Stimulated activated naive CD8-positive, alpha-beta T cell treated with anti-CD3 and anti-CD28 coated beads, Interleukin-15, Interleukin-2, amounts not matched to agents 100 U/mL and 50 U/mL, for 24 hours (primary cell): ENCODE data around the gene NKAIN2.
"Not testable (repeated sequence)": the region's sequence is repeated elsewhere in the genome, so short reads cannot be mapped to it uniquely, and the experiment has no call there.

ENCODE experiments used
- ATAC-seq: fragments of 150-1000 bp; cut with Tn5 transposase; one replicate; pipeline ENCODE4 v1.10.0; 2021
- DNase-seq: peaks from one replicate; pipeline ENCODE4 v3.0.0; 2021

The NKAIN2 gene

DNA sequence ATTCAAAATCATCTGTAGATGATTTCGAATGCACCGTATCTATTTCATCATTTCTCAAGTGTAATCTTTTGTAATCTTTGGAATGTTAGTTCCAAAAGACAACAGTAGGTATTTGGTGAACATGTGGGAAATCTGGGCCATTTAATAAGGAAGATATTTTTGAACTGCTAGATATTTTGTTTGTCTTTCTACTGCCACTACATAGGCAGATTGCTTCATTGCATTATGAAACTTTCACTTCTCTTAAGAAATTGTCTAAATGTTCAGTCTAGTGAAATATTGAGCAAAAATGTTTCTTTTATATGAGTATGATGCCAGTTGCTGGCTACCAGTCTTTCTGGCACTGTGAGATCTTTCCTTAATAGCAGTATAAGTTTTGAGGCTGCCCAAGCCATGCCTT, 630.8 kb downstream of the NKAIN2 start:
- ATAC-seq (no peak), DNase-seq (no peak)

DNA sequence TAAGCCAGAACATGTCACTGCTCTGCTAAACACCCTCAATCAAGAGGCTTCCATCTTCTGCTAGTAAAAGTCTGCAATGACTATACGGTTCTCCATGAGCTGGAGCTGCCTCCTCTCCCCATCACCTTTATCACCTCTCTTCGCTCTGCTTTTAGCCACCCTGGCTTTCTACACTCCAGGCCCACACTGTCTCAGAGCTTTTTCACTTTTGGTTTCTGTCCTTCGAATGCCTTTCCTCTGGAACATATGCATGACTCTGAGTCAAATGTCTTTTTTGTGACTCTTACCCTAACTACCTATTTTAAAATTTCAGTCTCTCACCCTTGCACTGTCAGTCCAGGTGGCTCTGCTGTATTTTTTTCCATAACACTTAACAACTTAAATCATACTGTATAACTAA, 633.1 kb downstream of the NKAIN2 start:
- ATAC-seq, result no peak
- no peak for DNase-seq

DNA sequence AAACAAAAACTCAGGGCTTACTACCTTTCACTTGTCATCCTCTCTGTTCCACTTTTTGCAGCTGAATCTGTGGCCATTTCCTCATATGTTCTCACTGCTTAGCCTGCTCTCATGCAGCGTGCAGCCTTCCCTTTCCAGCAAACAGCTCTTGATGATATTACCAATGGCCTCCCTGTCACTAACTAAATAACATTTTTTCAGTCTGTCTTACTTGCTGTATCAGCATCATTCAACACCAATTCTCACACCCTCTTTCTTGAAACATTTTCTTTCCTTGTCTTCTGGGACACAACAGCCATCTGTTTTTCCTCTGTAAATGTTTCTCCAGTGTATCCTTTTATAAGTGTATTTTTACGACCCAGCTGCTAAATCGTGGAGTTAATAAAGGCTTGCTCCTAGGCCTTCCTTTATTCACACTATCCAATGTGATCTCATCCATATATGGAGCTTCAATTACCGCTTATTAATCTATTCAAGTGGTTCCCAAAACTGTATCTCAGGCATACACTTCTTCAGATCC, 634.9 kb downstream of the NKAIN2 start:
- DNase-seq (no peak), ATAC-seq (no peak)

DNA sequence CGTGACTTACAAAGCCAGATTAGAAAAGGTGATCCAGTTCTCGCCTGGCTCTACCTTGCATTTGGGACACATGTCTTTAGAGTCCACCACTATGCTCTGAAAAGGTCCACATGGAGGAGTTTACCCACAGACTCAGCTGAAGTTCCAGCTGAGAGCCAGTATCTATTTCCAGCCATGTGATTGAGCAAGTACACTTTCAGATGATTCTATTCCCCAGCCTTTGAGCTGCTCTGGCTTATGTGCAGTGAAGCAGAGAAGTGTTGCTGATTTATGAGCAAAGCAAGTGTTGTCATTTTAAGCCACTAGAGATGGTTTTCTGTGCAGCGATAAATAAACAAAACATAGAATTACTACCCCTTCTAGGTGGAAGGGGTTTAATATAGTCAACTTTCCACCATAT, 637.8 kb downstream of the NKAIN2 start:
- no peak for ATAC-seq
- no peak for DNase-seq

DNA sequence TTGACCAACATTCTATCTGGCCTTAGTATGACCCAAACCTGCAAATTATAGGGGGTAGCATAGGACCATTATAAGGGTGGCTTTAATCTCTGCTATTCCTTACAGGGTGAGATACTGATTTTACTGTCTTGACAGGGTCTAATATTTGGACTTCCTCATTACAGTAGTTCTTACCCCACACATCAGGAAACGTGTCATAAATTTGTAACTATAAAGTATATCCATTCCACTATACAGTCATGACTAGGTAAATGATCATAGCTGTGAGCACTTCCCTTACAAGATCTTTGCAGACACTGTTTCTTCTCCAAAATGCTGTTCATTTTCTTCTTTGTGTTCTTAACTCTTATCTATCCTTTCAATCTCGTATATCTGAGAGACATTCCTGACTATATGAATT, 639.9 kb downstream of the NKAIN2 start:
- no peak for DNase-seq
- ATAC-seq, result no peak

DNA sequence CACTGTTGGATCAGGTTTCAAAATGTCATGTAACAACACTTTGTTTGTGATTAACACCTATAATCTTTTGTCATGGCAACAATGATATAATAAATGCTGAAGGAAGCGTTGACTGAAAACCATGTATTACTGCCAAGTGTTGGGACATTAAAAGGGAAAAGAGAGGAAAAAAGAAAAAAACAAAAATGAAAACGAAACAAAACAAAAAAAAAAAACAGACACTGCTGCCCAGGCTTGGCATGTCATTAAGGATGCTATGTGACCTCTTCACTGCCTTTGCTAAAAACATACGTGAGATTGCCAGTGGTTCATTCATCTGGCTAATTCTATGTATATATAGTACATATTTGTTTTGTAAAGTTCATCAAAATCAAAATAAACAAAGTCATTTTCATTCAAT, 641.9 kb downstream of the NKAIN2 start:
- DNase-seq (no peak), ATAC-seq (no peak)

DNA sequence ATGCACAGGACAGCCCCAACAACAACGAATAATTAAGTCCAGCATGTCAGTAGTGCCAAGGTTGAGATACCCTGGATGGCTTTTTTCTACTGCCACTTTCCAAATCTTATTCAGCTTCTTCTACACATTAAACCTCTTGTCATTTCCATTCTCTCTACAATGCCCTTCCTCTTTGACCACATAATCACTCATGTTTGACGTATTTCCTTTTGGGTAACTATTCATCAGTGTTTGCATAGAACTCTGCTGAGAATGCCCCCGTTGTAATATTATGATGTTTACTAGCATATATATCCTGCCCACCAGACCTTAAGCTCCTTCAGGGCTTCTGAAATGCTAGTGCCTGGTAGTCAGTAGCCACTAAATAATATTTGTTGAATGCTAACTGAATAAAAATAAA, 643.3 kb downstream of the NKAIN2 start:
- no peak for ATAC-seq
- no peak for DNase-seq

DNA sequence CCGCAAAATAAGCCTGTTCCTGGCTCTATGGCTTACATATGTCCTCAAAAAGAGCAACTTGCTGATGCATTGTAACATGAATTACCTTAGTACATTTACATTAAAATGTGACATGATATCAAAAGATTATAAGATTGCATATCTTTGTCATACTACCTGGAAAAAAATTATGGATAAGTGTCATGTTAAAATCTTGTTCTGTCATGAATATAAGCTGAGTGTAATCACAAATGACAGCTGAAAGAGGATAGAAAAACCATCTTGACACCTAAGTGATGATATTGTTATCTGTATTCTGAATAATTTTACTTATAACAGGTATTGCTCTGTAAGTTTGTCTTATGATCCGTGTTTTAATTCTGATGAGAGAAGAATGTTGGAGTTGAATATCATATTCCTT, 655.6 kb downstream of the NKAIN2 start:
- DNase-seq (no peak), ATAC-seq (no peak)

DNA sequence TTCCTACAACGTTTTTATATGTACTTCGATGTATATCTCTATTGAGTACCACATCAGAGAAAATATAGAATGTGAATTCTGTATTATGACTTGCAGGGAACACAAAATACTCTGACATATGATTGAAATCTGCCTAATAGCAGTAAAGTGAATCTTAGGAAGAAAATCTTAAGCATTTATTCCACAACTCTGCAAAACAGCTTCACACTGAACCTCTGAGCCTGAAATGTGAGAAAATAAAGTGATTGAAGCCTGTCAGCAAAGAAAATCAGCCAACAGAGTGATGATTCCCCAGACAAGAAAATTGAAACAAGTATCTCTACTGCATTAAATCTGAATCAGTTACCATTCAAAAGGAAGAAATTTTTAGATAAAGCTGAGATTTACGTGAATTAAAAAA, 659.1 kb downstream of the NKAIN2 start:
- no peak for ATAC-seq
- no peak for DNase-seq

DNA sequence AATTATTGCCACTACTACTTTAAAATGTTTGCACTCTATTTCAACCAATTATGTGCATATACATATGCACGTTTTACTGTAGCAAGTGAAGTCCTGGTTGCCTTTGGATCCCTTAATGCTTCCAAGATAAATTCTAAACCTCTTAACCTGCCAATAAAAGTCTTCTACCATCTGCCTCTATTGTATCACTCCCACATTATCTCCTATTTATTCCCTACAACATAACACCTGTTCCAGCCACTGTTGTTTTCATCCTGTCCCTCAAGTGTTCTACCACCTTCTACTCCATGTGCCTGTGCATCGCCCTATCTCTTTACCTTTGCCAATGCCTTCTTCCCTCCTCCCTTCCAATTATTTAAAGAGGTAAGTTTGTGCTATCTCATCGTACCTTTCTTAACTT, 659.6 kb downstream of the NKAIN2 start:
- ATAC-seq, result no peak
- DNase-seq, result no peak

DNA sequence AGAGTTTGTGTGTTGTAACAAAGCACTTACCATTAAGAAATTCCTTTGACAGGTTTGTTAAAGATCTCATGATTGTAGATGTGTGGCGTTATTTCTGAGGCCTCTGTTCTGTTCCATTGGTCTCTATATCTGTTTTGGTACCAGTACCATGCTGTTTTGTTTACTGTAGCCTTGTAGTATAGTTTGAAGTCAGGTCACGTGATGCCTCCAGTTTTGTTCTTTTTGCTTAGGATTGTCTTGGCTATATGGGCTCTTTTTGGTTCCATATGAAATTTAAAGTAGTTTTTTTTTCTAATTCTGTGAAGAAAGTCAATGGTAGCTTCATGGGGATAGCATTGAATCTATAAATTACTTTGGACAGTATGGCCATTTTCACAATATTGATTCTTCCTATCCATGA, 660.9 kb downstream of the NKAIN2 start:
- not testable (repeated sequence) for DNase-seq, ATAC-seq

DNA sequence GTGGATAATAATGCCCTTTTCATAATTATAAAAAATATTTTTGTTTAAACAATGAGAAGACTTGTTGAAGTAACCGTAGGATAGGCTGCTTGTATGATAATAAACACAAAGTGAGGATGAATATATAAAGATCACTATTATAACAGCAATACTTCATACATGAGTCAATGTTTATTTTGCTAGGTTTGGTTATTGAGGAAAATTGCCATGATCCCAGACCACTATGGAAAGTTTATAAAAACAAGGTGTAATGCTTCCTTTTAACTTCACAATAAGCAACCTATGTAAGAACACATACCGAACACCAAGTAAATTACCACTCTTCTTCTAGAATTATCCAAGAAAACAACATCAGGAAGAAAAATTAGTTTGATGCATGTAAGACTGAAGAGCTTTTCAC, 663.3 kb downstream of the NKAIN2 start:
- DNase-seq (no peak), ATAC-seq (no peak)

DNA sequence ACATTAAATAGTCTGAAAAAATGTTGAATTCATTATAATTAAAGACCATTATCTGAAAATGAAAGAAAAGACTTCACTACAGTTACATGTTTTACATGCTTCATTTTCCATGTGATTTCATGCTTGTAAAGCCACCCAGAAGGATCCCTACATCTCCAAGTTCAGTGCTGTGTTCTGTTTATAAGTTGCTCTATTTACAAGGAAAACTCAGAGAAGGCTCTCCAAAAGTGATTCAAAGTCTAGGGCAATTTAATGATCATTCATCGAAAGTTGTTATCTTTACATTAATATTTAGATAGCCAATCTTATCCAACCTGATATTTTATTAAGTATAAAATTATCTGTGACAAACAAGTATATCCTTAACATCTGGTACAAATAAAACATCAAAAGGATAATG, 663.7 kb downstream of the NKAIN2 start:
- ATAC-seq (no peak), DNase-seq (no peak)

DNA sequence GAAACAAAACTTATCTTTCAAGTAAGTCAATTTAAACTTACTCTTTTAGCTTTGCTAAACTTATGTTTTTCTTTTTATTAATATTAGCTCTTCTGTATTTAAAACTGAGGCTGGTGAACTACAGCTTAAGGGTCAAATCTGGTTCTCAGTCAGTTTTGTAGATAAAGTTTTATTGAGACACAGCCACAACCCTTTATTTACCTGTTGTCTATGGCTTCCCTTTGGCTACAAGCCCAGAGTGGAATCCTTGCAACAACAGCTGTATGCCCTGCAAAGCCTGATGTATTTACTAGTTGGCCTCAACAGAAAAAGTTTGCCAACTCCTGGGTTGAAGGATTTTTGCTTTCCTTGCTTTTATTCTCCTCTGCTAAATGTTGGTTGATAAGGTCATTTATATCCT, 667.1 kb downstream of the NKAIN2 start:
- ATAC-seq (no peak), DNase-seq (no peak)

DNA sequence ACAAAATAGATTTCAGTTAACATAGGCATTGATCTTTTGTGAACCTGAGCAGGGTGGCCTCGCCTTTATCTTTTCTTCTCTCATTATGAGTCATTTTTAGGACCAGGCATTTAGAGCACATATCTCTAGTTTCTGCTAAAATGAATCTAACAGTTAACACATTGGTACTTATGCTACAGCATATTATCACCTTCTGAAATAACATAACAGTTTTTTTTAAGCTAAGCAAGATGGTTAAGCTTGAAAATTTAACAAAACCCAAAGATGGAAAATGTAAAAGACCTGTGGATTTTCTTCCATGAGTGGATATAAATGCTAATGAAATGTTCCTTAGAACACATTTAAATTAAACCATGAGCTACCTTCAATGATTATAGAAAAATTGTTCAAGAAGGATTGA, 671.5 kb downstream of the NKAIN2 start:
- ATAC-seq (no peak), DNase-seq (no peak)

DNA sequence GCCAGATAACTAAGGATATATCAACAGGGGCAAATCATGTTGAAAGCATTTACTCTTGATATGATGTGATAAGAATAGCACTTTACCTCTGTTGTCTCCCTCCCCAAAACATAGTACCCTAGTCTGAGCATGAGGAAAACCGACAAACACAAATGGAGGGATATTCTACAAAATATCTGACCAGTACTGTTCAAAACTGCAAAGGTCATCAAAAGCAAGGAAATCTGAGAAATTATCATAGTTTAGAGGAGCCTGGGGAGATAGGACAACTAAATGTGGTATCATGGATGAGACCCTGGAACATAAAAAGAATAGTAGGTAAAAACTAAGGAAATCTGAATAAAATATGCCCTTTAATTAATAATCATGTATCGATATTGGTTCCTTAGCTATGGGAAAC, 675.2 kb downstream of the NKAIN2 start:
- DNase-seq, result no peak
- no peak for ATAC-seq

DNA sequence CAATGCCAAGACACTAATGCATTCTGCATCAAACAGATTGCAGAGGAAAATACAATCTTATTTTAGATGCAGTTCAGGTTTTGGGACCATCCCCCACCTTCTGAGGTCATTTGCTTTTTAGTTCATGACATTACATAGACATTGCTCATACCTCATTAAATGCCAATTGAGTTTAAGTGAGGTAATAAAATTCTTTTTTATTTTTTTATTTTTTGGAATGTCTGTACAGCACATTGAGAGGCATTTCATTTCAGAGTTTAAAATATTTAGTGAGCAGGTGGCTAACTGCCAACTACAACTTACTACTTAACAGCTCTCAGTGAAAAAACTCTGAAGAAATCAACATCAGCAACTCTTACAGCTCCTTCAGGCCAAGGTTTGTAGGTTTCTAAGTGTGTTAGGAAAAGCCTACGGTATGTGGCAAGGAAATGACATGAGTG, 676.3 kb downstream of the NKAIN2 start:
- ATAC-seq (no peak), DNase-seq (no peak)

DNA sequence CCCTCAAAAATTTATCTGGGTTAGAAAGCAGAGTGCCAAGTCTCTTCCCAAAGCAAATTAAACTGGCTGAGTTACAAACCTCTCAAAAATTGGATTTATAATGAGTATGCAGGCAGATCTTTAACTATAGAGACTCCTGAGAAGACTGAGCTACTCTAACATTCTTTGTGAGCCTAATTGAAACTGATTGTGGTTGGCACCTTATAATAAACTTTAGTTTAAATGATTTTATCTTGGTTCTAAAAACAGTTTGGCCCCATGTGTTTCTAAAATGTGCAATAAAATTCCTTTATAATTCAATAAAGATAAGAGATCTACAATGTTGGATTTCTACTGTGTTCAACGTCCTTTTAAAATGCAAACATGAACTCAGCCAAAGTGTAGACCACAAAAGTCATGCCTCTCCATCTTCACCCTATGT, 678.4 kb downstream of the NKAIN2 start:
- ATAC-seq (no peak), DNase-seq (no peak)

DNA sequence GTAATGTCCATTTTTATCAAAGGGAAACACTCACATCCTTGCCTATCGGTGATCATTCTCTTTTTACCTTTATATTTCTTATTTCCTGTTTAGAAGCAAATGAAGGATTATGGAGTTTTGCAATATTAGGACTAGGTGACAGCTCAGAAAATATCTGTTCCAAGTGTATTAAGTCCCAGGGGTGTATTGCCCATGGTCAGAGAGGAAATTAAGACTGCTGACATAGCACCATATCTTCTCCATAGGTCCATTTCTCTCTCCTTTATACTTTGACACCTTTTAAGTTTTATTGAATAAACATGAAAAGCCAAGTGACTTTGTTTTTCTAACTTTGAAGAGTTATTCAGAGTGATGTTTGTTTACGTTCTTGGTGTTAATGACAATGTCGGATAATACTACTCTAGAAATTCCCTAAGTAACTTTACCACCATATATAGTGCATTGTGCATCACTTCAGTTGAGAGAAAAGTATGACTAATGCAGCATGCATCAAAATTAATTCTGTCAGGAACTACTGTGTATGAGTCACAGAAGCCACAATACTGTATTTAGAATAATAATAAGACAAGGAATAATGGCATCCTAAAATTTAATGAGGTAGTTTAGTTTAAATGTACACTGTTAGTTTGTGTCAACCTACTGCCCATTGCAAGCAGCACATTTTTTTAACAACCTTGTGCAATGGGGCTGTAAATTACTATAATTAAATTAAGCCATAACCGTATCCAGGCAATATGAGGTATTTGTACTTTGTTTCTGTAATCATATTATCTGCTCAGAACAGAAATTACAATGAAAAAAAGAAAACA, 684.2 kb downstream of the NKAIN2 start:
- ATAC-seq, result no peak
- DNase-seq, result no peak

DNA sequence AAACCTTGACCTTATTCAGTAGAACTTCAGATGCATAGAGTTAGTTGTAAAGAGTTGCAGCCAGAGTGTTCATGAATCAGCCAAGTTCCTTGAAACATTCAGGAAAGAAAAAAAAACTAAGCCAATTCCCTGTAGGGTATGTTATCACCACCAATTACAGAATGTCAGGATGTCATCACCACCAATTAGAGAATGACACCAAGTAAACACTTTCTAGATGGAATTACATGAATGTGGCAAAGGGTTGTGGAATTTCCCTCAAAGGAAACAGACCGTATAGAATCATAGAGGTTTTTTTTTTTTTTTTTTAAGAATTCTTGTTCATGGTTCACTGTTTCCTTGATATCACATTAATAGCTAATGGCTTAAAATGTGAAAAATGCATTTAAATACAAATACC, 686.5 kb downstream of the NKAIN2 start:
- DNase-seq, result no peak
- ATAC-seq, result no peak

DNA sequence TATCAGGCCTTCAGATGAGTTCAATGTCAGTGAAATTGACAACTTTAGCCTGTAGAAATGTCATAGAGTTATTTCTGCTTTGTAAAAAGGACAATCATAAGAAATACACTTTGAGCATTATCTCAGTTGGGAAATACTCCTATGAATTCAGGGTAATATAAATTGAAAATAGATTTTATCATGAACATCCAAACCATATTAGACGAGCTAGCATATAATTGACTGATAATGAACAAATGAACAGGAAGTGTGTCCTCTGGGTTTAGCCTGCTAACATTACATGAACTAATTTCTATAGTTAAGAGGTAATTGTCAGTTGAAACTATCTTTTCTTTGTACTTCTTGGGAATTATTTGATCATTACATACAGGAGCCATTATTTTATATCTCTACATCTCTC, 689.6 kb downstream of the NKAIN2 start:
- DNase-seq (no peak), ATAC-seq (no peak)

DNA sequence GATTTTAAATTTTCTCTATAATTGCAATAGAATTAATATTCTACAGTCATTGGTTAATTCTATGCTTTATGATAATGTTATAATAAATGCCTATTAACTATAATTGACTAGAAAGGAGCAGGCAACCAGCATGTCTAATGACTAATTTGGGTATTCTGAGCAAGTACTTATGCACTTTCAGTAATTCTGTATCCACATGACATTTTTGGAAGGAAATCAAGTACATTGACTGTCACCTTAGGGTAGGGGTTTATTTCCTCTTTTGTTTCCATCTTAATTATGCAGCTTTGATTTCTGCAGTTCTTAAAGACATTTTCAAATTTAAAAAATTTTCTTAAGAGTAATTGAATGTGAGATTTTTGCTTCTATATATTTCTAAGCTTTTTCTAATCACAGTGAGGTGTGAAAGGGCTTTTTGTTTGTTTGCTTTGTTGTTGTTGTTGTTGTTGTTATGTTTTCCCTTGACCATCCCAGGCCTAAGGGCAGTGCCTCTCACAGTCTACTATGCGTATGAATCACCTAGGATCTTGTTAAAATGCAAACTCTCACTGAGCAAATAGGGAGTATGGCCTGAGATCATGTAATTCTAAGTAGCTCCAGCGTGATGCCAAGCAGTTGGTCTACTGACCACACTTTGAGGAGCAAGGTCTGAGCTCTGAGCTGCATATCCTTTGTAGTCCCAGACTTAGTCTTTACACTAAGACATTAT, 691.4 kb downstream of the NKAIN2 start:
- DNase-seq (no peak), ATAC-seq (no peak)

DNA sequence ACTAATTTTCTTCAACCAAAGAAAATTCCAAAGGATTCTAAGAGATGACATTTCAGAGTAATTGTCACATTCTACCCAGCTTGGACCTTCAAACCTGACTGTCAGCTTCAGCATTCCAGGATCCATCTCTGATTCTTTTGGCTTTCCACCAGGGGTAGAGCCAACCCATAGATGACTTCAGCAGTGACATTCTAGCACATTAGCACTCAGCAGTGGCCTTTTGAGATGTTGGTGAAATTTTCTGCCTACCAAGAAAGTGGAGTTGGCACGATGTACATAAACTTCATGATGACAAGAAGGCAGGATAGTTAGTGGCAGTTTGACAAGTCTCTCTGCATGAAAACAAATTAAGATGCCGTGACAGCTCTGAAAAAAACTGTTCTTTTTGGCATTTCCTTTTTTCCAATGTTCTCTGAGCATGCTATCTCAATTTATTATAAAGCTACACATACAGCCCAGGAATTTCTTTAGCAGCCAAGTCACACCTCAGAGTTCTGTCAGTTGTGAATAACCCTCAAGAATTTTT, 692.1 kb downstream of the NKAIN2 start:
- no peak for ATAC-seq

More for the DNA sequence above, 692.1 kb downstream of the NKAIN2 start:
- DNase-seq, result no peak
